Measurements from ENCODE around the gene DIP2C.

DNA sequence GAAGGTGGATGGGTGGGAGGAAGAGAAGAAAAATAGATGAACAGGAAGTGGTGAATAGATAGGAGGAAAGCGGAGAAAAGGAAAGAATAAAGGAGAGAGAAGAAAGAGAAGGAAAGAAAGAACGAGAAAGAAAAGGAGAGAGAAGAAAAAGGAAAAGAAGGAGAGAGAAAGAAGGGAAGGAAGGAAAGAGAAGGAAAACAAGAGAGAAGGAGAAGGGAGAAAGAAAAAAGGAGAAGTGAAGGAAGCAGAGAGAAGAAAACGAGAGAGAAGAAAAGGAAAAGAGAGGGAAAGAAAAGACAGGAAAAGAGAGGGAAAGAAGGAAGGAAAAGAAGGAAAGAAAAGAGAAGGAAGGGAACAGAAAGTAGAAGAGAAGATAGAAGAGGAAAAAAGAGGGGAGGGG lies 211.8 kb downstream of the DIP2C start:
- TF ChIP-seq POLR2A (IDR thresholded peaks at IDR 0.05) = no peak
- TF ChIP-seq, protein P1, sequence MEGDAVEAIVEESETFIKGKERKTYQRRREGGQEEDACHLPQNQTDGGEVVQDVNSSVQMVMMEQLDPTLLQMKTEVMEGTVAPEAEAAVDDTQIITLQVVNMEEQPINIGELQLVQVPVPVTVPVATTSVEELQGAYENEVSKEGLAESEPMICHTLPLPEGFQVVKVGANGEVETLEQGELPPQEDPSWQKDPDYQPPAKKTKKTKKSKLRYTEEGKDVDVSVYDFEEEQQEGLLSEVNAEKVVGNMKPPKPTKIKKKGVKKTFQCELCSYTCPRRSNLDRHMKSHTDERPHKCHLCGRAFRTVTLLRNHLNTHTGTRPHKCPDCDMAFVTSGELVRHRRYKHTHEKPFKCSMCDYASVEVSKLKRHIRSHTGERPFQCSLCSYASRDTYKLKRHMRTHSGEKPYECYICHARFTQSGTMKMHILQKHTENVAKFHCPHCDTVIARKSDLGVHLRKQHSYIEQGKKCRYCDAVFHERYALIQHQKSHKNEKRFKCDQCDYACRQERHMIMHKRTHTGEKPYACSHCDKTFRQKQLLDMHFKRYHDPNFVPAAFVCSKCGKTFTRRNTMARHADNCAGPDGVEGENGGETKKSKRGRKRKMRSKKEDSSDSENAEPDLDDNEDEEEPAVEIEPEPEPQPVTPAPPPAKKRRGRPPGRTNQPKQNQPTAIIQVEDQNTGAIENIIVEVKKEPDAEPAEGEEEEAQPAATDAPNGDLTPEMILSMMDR (IDR thresholded peaks at IDR 0.05) = no peak

Measured in testis (tissue), 2 donors.